ENCODE data around the gene TMEM139. TPM values are rescaled to one million over a fixed set of nuclear protein-coding genes. Genes with fewer than 3 reads are reported as not detected.

The TMEM139 gene
- total RNA-seq, 4 donors from 2014 or later: 46.4 to 127 (median 52.2) TPM

GRCh38 chr7:143321242-143321641 lies 36.5 kb downstream of the TMEM139 start:
- intact Hi-C loops (cut with DNase I; ENCODE audit: low total_unique reads): no loop called here
- no peak overlapping the region for H3K4me3 ChIP-seq
- in situ Hi-C loops (cut with MboI; ENCODE audit: low pct_ligation_motif_present in 1 of 4, low pct_unique_long_range_greater_than_20kb in 1 of 4, low sequenced_read_pairs in 3 of 4): no loop called here
- DNase-seq: no peak
- H3K27me3 ChIP-seq: no peaks in the 10 kb centered on the region
- peak overlapping the region in 1 of 4 donors; percentile 0 for H3K27ac ChIP-seq
- peaks cover 0 to 9% (median 4%) of the 10 kb centered on the region in 4 donors for H3K4me1 ChIP-seq
- 94 to 100% methylated on average over 5 to 10 of the region's 10 CpGs for WGBS, 2 donors (ENCODE audit: low coverage in 1 of 2)
- H3K9me3 ChIP-seq: no peaks in the 10 kb centered on the region
- TF ChIP-seq EP300 (IDR thresholded peaks at IDR 0.05; ENCODE audit: low read depth): no peak
- no peak for TF ChIP-seq CTCF (IDR thresholded peaks at IDR 0.05)
- no peak for TF ChIP-seq POLR2A (IDR thresholded peaks at IDR 0.05)
- TF ChIP-seq POLR2AphosphoS5 (IDR thresholded peaks at IDR 0.05): no peak
- H3K36me3 ChIP-seq: no peaks in the 10 kb centered on the region

GRCh38 chr7:143321734-143322133 lies 37.0 kb downstream of the TMEM139 start:
- peaks cover 0 to 9% (median 4%) of the 10 kb centered on the region in 4 donors for H3K4me1 ChIP-seq
- no peaks in the 10 kb centered on the region for H3K9me3 ChIP-seq
- in situ Hi-C loops (cut with MboI; ENCODE audit: low pct_ligation_motif_present in 1 of 4, low pct_unique_long_range_greater_than_20kb in 1 of 4, low sequenced_read_pairs in 3 of 4): no loop called here
- H3K4me3 ChIP-seq: no peak overlapping the region
- WGBS, 2 donors (ENCODE audit: low coverage in 1 of 2): 77% methylated on average over 4 of the region's 4 CpGs; no CpG with 5 or more reads in 1 of the 2 donors
- TF ChIP-seq POLR2A (IDR thresholded peaks at IDR 0.05) (no peak), EP300 (IDR thresholded peaks at IDR 0.05; ENCODE audit: low read depth) (no peak), CTCF (IDR thresholded peaks at IDR 0.05) (peak in 2 of 5 experiments; percentile 36 to 40), POLR2AphosphoS5 (IDR thresholded peaks at IDR 0.05) (no peak)
- intact Hi-C loops (cut with DNase I; ENCODE audit: low total_unique reads): no loop called here
- no peaks in the 10 kb centered on the region for H3K27me3 ChIP-seq
- peak; percentile 61 for DNase-seq
- H3K36me3 ChIP-seq: no peaks in the 10 kb centered on the region
- no peak overlapping the region for H3K27ac ChIP-seq

- Histone ChIP-seq H3K27me3 (no peaks in the 10 kb centered on the region), H3K9me3 (no peaks in the 10 kb centered on the region), H3K27ac (no peak overlapping the region), H3K4me1 (peaks cover 0 to 9% (median 4%) of the 10 kb centered on the region in 4 donors), H3K4me3 (no peak overlapping the region), H3K36me3 (no peaks in the 10 kb centered on the region)
- no peak for DNase-seq
- WGBS, 2 donors (ENCODE audit: low coverage in 1 of 2): 67 to 83% methylated on average over 7 to 23 of the region's 23 CpGs
- in situ Hi-C loops (cut with MboI; ENCODE audit: low pct_ligation_motif_present in 1 of 4, low pct_unique_long_range_greater_than_20kb in 1 of 4, low sequenced_read_pairs in 3 of 4) (no loop called here), intact Hi-C loops (cut with DNase I; ENCODE audit: low total_unique reads) (no loop called here)
- TF ChIP-seq EP300 (IDR thresholded peaks at IDR 0.05; ENCODE audit: low read depth) (no peak), POLR2A (IDR thresholded peaks at IDR 0.05) (no peak), POLR2AphosphoS5 (IDR thresholded peaks at IDR 0.05) (no peak), CTCF (IDR thresholded peaks at IDR 0.05) (no peak)
These were observed 38.2 kb downstream of the TMEM139 start for GRCh38 chr7:143322760-143323633.

- DNase-seq: no peak
- Histone ChIP-seq H3K9me3 (no peaks in the 10 kb centered on the region), H3K4me1 (peaks cover 0 to 9% (median 4%) of the 10 kb centered on the region in 4 donors), H3K36me3 (no peaks in the 10 kb centered on the region), H3K27ac (no peak overlapping the region), H3K4me3 (no peak overlapping the region), H3K27me3 (no peaks in the 10 kb centered on the region)
- TF ChIP-seq EP300 (IDR thresholded peaks at IDR 0.05; ENCODE audit: low read depth): no peak
- no peak for TF ChIP-seq POLR2A (IDR thresholded peaks at IDR 0.05)
- TF ChIP-seq POLR2AphosphoS5 (IDR thresholded peaks at IDR 0.05): no peak
- no peak for TF ChIP-seq CTCF (IDR thresholded peaks at IDR 0.05)
- intact Hi-C loops (cut with DNase I; ENCODE audit: low total_unique reads) (no loop called here), in situ Hi-C loops (cut with MboI; ENCODE audit: low pct_ligation_motif_present in 1 of 4, low pct_unique_long_range_greater_than_20kb in 1 of 4, low sequenced_read_pairs in 3 of 4) (no loop called here)
- WGBS, 2 donors (ENCODE audit: low coverage in 1 of 2): 67 to 80% methylated on average over 3 to 12 of the region's 12 CpGs
These were observed 38.9 kb downstream of the TMEM139 start for GRCh38 chr7:143323653-143324052.

All from transverse colon (tissue), 4 donors.